Stomach (tissue), 4 donors: ENCODE measurements around the gene CAPN10.

ENCODE experiments used
- CTCF ChIP-seq, 7 experiments: fragments of 450-650 bp in 4 of 7; fragments of 200-600 bp in 3 of 7; sonication (generic) in 3 of 7; IDR thresholded peaks; one replicate each; pipeline ENCODE4 v1.5.1; 2016 to 2019; ENCODE audit warnings: antibody characterized with exemption in 7 of 7, control low read depth in 2 of 7, mild to moderate bottlenecking in 1 of 7
- EP300 ChIP-seq: sonication (generic); formaldehyde crosslinking; IDR thresholded peaks from one replicate; pipeline ENCODE4 v1.6.1; 2017; ENCODE audit warnings: antibody characterized with exemption

- TF ChIP-seq CTCF (IDR thresholded peaks at IDR 0.05) (no peak), EP300 (no peak)
These were observed 36.1 kb downstream of the CAPN10 start for GRCh38 chr2:240622531-240623235.
